ENCODE measurements around the gene PPP1R9B. TPM values are rescaled to one million over a fixed set of nuclear protein-coding genes. Genes with fewer than 3 reads are reported as not detected.

Gene PPP1R9B
- total RNA-seq, 1 donor from 2014 or later = 63.5 TPM

- peaks cover 19 to 41% of the 10 kb centered on the region in 2 donors for H3K4me1 ChIP-seq
- DNase-seq (ENCODE audit: low spot score in 2 of 2) = no peak
Measured at GRCh38 chr17:50165867-50166517, 15.5 kb upstream of the PPP1R9B start, which contains the start of gene SGCA. Gene SGCA, plus strand, starts transcription at chr17:50166005. Its CDS starts 36 bp downstream, at chr17:50166041.

DNA sequence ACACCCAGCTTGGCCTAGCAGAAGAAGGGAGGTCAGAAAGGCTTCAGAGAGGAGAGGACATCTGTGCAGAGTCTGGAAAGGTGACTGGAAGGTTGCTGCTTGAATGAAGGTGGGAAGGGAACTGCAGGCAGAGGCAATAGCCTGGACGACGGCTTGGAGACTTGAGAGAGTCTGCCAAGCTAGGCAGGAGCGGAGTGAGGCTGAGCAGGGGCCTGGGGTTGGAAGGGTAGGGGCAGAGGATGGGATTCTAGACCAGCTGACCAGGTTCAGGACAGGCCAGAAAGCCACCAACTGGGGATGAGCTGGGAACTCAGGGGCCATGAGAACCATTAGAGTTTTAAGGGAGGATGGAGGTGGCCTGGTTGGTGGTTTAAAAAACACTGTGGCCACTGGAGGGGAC lies 15.0 kb upstream of the PPP1R9B start:
- peaks cover 19 to 46% of the 10 kb centered on the region in 2 donors for H3K4me1 ChIP-seq
- peak overlapping the region; percentile 25 to 73 for H3K4me3 ChIP-seq
- peaks cover 7 to 10% of the 10 kb centered on the region in 2 donors for H3K36me3 ChIP-seq
- H3K27me3 ChIP-seq = no peaks in the 10 kb centered on the region
- H3K9me3 ChIP-seq = no peaks in the 10 kb centered on the region
- H3K27ac ChIP-seq = peak overlapping the region; percentile 97 to 99
- intact Hi-C loops (cut with DNase I) = no loop called here
- TF ChIP-seq, protein P1, sequence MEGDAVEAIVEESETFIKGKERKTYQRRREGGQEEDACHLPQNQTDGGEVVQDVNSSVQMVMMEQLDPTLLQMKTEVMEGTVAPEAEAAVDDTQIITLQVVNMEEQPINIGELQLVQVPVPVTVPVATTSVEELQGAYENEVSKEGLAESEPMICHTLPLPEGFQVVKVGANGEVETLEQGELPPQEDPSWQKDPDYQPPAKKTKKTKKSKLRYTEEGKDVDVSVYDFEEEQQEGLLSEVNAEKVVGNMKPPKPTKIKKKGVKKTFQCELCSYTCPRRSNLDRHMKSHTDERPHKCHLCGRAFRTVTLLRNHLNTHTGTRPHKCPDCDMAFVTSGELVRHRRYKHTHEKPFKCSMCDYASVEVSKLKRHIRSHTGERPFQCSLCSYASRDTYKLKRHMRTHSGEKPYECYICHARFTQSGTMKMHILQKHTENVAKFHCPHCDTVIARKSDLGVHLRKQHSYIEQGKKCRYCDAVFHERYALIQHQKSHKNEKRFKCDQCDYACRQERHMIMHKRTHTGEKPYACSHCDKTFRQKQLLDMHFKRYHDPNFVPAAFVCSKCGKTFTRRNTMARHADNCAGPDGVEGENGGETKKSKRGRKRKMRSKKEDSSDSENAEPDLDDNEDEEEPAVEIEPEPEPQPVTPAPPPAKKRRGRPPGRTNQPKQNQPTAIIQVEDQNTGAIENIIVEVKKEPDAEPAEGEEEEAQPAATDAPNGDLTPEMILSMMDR (IDR thresholded peaks at IDR 0.05) = no peak
- DNase-seq (ENCODE audit: low spot score in 2 of 2) = no peak

More at GRCh38 chr17:50165867-50166517, 15.5 kb upstream of the PPP1R9B start, which contains the start of gene SGCA:
- H3K27me3 ChIP-seq = no peaks in the 10 kb centered on the region
- peaks cover 8 to 13% of the 10 kb centered on the region in 2 donors for H3K36me3 ChIP-seq
- H3K27ac ChIP-seq = peak within 1 kb of the TSS; percentile 97 to 99
- H3K4me3 ChIP-seq = peak within 1 kb of the TSS; percentile 25 to 73
- TF ChIP-seq, protein P1 (IDR thresholded peaks at IDR 0.05) = no peak
- H3K9me3 ChIP-seq = no peaks in the 10 kb centered on the region
- intact Hi-C loops (cut with DNase I) = no loop called here

GRCh38 chr17:50165066-50165465 lies 14.6 kb upstream of the PPP1R9B start:
- peaks cover 3 to 6% of the 10 kb centered on the region in 2 donors for H3K36me3 ChIP-seq
- intact Hi-C loops (cut with DNase I) = no loop called here
- H3K9me3 ChIP-seq = no peaks in the 10 kb centered on the region
- peak overlapping the region in 1 of 2 donors; percentile 73 for H3K4me3 ChIP-seq
- DNase-seq (ENCODE audit: low spot score in 2 of 2) = no peak
- H3K27me3 ChIP-seq = no peaks in the 10 kb centered on the region
- TF ChIP-seq, protein P1 (IDR thresholded peaks at IDR 0.05) = no peak
- H3K27ac ChIP-seq = peak overlapping the region; percentile 97 to 99
- H3K4me1 ChIP-seq = peaks cover 19 to 47% of the 10 kb centered on the region in 2 donors

- Histone ChIP-seq H3K4me1 (peaks cover 19 to 44% of the 10 kb centered on the region in 2 donors), H3K27me3 (no peaks in the 10 kb centered on the region), H3K4me3 (no peak overlapping the region), H3K27ac (peak overlapping the region; percentile 97 to 99), H3K9me3 (no peaks in the 10 kb centered on the region), H3K36me3 (peaks cover 0 to 3% of the 10 kb centered on the region in 2 donors)
- TF ChIP-seq, protein P1 (IDR thresholded peaks at IDR 0.05) = no peak
- DNase-seq (ENCODE audit: low spot score in 2 of 2) = no peak
- intact Hi-C loops (cut with DNase I) = no loop called here
Measured at GRCh38 chr17:50164697-50164988, 14.2 kb upstream of the PPP1R9B start.

- Histone ChIP-seq H3K36me3 (peaks cover 0 to 3% of the 10 kb centered on the region in 2 donors), H3K9me3 (no peaks in the 10 kb centered on the region), H3K4me1 (peaks cover 18 to 39% of the 10 kb centered on the region in 2 donors), H3K27ac (peak overlapping the region; percentile 29 to 97), H3K4me3 (no peak overlapping the region), H3K27me3 (no peaks in the 10 kb centered on the region)
- TF ChIP-seq, protein P1 (IDR thresholded peaks at IDR 0.05) = no peak
- intact Hi-C loops (cut with DNase I) = no loop called here
- DNase-seq (ENCODE audit: low spot score in 2 of 2) = no peak
Measured at GRCh38 chr17:50163843-50164696, 13.6 kb upstream of the PPP1R9B start.
